ENCODE results near the gene SLC25A13.

DNA sequence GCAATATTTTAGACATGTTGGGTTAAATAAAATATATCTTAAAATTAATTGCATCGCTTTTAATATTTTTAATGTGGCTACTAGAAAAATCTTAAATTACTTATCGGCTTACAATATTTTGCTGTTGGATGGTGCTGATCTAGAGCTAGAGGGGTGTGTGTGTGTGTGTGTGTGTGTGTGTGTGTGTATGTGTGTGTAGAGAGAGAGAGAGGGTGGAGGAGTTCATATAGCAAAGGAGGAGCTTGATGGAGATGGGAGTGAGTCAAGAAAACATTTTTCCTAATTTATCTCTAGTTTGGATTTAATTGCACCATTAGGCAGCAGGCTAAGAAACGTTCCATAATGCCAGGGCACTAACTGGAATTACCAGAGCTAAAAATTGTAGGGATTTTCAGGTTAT is 10.4 kb upstream of the SLC25A13 start:
- TF ChIP-seq POLR2A (IDR thresholded peaks at IDR 0.05), result no peak
- TF ChIP-seq, protein P1, sequence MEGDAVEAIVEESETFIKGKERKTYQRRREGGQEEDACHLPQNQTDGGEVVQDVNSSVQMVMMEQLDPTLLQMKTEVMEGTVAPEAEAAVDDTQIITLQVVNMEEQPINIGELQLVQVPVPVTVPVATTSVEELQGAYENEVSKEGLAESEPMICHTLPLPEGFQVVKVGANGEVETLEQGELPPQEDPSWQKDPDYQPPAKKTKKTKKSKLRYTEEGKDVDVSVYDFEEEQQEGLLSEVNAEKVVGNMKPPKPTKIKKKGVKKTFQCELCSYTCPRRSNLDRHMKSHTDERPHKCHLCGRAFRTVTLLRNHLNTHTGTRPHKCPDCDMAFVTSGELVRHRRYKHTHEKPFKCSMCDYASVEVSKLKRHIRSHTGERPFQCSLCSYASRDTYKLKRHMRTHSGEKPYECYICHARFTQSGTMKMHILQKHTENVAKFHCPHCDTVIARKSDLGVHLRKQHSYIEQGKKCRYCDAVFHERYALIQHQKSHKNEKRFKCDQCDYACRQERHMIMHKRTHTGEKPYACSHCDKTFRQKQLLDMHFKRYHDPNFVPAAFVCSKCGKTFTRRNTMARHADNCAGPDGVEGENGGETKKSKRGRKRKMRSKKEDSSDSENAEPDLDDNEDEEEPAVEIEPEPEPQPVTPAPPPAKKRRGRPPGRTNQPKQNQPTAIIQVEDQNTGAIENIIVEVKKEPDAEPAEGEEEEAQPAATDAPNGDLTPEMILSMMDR (IDR thresholded peaks at IDR 0.05), result no peak
